ENCODE data around the gene C1orf226. TPM values are rescaled to one million over a fixed set of nuclear protein-coding genes. Genes with fewer than 3 reads are reported as not detected.
"Not testable (repeated sequence)": the region's sequence is repeated elsewhere in the genome, so short reads cannot be mapped to it uniquely, and the experiment has no call there.

C1orf226 gene
- total RNA-seq, 1 experiment from 2014 or later = 2.4 TPM

- DNase-seq (ENCODE audit: low spot score); in situ Hi-C loops (cut with HindIII; ENCODE audit: low sequenced_read_pairs): not testable (repeated sequence)
These were observed 51.6 kb downstream of the C1orf226 start for GRCh38 chr1:162432977-162433713.

Other genes with a start within 250 kb of the C1orf226 start
- gene SPATA46, start 4.9 kb upstream of the C1orf226 start, total RNA-seq (2014; rRNA removed; shearing (Covaris generic)) = not detected in 2 replicates
- gene SH2D1B, start 30.4 kb downstream of the C1orf226 start, total RNA-seq (2014; rRNA removed; shearing (Covaris generic)) = not detected in 2 replicates
- 11.7 and 16.3 TPM in 2 replicates for gene UHMK1, start 116.1 kb downstream of the C1orf226 start, total RNA-seq (2014; rRNA removed; shearing (Covaris generic))
- 49.3 and 69.4 TPM in 2 replicates for gene UAP1, start 180.0 kb downstream of the C1orf226 start, total RNA-seq (2014; rRNA removed; shearing (Covaris generic))

Data from G401 (cell line).